ENCODE results near the gene SNAPC5.
"Not testable (repeated sequence)": the region's sequence is repeated elsewhere in the genome, so short reads cannot be mapped to it uniquely, and the experiment has no call there.

SNAPC5 gene

DNA sequence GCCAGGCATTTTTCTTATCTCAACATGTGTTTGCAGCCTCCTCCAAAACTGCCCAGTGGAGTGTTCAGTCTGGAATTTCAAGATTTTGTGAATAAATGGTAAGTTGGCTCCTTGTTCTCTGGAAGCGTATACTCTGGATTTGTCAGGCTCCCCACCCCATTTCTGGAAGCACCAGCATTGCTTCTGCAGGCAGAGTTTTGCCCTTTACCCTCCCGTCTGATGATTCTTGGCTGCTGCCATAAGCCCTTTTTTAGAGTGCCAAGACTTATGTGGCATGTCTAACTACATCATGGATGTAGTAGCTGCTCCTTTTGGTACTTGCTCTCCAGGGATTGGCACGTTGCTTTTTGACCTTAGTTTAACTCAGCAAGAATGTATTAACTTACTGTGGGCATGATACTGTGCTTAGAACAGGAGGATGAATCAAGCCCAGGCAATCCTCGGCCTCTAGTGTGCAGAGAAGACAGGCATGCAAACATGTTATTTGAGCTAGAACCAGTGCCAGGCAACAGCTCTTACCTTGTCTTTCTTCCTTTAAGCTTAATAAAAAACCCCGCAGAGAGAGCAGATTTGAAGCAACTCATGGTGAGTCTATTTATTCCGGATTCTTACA is 8.3 kb downstream of the SNAPC5 start:
- no peak for DNase-seq

DNA sequence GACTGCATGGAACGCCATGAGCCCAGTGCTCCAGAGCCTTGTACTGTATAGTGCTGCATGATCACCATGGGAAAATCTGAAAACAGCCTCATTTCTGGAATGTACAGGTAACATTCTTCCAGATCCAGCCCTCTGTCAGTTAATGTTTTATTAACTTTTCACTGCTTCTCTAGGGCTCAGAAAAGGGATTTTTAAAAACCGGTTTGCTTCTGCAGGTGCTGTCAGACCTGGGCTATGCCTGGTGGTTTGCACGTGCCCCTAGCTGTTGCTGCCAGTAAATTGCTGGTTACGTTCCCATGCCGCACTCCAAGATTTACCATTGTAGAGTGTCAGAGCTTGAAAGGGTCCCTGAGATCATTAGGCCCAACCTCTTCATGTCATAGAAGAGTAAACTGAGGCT is 9.0 kb downstream of the SNAPC5 start:
- DNase-seq, result no peak

DNA sequence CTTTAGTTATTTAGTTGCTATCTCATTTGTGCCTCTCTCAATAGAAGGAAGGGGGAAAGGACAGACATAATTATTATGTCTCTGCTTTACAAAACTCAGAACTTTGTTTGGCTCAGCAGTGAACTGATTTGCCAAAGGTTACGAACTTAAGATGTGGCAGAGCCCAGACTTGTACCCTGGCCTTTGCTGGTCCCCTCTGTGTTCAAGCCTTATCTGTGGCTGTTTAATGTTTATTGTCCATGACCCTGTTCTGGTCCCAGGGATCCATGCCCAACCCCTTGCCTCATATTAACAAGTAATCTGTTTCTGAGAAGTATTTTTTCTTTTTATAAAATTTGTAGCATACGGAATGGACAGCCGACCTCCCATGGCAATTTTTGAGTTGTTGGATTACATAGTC is 10.7 kb downstream of the SNAPC5 start:
- DNase-seq, result no peak

GRCh38 chr15:66484539-66485112 is 12.9 kb downstream of the SNAPC5 start:
- no peak for DNase-seq

DNA sequence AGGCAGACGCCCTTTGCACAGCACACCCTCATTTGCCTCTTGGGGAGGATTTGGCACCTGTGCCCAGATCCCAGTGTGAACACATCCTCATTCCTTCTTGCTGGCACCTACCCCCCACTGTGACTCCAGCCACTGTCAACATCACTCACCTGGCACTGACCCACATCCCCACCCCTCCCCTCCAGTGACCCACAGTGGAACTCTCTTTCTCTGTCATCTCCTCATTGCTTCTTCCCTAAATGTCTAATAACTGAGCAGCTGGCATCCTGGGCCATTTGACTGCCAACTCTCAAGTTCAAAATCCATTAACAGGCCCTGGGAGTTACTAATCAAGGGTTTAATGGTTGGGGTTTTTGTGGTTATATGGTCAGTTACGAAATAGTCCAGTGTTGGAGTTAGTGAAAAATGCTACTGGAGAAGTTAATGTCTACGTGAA is 14.4 kb downstream of the SNAPC5 start:
- DNase-seq, result no peak

DNA sequence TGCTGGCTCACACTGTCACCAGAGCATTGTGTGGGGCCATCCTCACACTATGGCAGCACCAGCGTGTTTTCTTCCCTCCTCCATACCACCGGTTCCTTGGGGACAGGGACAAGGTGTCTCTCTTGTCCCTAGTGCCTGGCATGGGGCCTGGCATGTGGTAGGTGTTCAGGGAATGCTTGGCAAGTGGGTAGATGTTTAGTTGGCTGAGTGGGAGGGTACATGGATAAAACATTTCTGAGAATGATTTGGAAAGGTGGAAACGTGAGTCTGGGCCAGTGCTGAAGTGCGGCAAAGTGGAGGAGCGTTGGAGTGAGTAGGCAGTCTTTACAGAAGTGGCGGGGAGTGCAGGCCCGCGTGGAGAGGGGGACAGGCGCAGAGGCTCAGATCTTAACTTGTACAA is 15.0 kb downstream of the SNAPC5 start:
- no peak for DNase-seq

- no peak for DNase-seq
Observed at GRCh38 chr15:66481107-66481856, 16.3 kb downstream of the SNAPC5 start.

GRCh38 chr15:66480267-66480666 is 17.3 kb downstream of the SNAPC5 start:
- DNase-seq, result no peak

GRCh38 chr15:66477011-66477410 is 20.6 kb downstream of the SNAPC5 start:
- DNase-seq, result no peak

DNA sequence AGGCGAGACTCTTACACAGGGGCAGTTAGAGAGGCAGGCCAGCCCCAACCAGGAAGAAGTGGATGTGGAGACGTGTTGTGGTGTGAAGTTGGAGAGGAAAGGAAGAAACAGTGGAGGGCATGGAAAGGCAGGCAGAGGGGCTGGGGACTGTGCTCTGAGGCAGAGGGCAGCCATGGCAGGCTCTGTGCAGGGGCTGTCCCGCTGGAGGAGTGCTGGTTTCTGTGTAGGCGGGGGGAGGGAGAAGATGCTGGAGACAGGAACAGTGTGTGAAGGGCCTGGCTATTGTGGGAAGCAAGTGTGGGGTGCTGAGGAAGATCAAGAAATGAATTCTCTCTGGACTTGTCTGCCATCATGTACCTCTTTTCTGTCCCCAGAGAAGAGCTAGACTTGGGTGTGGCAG is 21.0 kb downstream of the SNAPC5 start:
- no peak for DNase-seq

DNA sequence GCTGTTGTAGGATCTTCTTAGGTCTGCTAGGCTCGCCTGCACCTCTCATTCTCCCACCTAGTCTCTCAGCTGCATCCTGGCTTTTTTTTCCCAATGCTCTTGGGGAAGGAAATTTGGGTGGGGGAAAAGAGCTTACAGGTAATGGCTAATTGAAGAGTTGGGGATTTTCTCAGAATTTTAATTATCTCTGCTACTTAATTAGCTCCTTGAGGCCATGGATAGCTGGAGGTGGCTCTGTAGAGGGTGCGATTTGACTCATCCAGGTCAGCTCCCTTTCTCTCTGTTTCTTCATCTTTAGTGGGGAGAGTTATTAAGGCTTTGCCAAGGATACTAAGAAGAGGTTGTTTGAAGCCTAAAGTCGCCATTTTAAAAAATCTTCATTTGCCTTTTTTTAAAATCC is 22.6 kb downstream of the SNAPC5 start:
- DNase-seq, result no peak

DNA sequence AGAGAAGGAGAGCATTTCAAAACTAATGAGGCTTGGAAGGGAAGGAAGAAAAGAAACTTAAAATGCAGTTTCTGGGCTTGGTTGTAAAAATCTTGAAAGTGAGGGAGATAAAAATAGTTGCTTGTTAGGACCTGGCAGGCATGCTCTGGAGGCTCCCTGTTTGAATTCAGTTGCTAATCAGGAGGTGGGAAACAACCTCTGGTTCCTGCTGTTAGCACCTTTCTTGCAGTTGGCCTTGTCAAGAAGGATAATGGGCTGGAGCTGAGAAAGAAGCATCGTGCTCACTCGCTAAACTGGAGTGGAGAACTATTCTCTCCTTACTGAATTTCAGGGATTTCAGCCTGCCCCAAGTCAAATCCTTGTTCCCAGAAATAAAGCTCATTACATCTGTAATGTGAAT is 23.4 kb downstream of the SNAPC5 start:
- DNase-seq, result no peak

- DNase-seq, result peak; percentile 14
Observed at GRCh38 chr15:66472176-66472999, 25.2 kb downstream of the SNAPC5 start.

DNA sequence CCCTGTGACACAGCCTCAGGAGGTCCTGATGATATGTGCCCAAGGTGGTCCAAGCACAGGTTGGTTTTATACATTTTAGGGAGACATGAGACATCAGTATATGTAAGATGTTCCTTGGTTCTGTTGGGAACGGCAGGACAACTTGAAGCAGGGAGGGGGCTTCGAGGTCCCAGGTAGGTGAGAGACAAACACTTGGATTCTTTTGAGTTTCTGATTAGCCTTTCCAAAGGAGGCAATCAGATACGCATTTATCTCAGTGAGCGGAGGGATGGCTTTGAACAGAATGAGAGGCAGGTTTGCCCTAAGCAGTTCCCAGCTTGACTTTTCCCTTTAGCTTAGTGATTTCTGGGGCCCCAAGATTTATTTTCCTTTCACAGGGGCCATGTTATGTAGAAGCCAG is 26.7 kb downstream of the SNAPC5 start:
- DNase-seq, result not testable (repeated sequence)

GRCh38 chr15:66467162-66468040 is 30.2 kb downstream of the SNAPC5 start:
- DNase-seq, result not testable (repeated sequence)

- DNase-seq, result not testable (repeated sequence)
Observed at GRCh38 chr15:66465294-66465693, 32.3 kb downstream of the SNAPC5 start.

DNA sequence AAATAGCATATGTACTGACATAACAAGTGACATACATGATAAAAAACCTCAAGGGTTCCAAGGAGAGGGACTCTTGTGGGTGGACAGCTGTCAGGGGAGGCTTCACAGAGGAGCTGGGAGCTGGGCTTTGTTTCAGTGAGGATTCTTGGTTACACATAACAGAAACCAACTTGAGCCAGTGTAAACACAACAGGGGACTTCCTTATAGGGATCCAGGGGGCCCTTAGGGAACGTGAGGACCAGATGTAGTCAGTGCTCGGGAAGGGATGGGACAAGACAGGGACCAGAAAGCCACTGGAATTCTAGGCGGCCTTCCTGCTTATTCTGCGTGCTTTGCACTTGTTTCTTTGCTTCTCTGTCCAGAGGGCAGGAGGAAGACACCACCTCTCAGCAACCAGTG is 34.9 kb downstream of the SNAPC5 start:
- DNase-seq, result no peak

GRCh38 chr15:66461917-66462316 is 35.6 kb downstream of the SNAPC5 start:
- DNase-seq, result no peak

DNA sequence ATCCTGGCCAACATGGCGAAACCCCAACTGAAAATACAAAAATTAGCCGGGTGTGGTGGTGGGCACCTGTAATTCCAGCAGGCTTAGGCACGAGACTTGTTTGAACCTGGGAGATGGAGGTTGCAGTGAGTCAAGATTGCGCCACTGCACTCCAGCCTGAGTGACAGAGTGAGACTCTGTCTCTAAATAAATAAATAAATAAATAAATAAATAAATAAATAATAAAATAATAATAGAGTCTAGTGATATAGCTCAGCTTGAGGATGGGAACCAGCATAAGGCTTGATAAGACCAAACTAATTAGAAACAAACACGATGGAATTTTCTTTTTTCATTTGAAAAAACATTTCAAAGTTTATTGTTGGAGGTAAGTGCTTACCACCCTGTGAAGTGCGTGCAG is 36.3 kb downstream of the SNAPC5 start:
- DNase-seq, result not testable (repeated sequence)

- DNase-seq, result no peak
Observed at GRCh38 chr15:66459818-66460615, 37.5 kb downstream of the SNAPC5 start.

- no peak for DNase-seq
Observed at GRCh38 chr15:66456211-66456610, 41.4 kb downstream of the SNAPC5 start.

Data from effector CD4-positive, alpha-beta T cell (primary cell).